GM12872 (cell line): ENCODE data around the gene FOXN3.

Source experiments
- CTCF ChIP-seq: IDR thresholded peaks from 3 replicates; pipeline ENCODE4 v1.5.1; 2011; ENCODE audit warnings: low read depth, mild to moderate bottlenecking, low read length, moderate library complexity; ENCODE audit not compliant: insufficient read depth

Gene FOXN3

GRCh38 chr14:89155491-89155890 lies 261.5 kb downstream of the FOXN3 start:
- TF ChIP-seq CTCF: no peak

- TF ChIP-seq CTCF: no peak
Measured at GRCh38 chr14:89146274-89146673, 270.8 kb downstream of the FOXN3 start.

- TF ChIP-seq CTCF: no peak
Measured at GRCh38 chr14:89144642-89145041, 272.4 kb downstream of the FOXN3 start.

DNA sequence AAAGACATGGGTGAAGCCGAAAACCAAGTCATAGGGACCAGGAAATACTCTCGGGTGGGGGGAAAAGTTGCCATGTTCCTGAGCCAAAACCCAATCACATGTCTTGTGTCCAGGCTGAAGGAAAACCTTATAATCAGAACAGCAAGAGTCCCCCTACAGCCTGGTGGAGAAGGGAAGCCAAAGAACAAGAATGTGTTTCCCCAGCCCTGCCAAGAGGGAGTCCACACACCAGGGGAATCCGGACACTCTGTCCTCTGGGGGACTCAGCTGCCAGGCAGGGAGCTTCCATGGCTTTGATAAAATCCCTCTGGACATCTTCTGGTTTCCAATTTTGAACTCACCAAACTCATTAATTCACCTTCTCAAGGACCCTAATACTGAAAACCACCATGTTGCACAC lies 273.0 kb downstream of the FOXN3 start:
- TF ChIP-seq CTCF: no peak

DNA sequence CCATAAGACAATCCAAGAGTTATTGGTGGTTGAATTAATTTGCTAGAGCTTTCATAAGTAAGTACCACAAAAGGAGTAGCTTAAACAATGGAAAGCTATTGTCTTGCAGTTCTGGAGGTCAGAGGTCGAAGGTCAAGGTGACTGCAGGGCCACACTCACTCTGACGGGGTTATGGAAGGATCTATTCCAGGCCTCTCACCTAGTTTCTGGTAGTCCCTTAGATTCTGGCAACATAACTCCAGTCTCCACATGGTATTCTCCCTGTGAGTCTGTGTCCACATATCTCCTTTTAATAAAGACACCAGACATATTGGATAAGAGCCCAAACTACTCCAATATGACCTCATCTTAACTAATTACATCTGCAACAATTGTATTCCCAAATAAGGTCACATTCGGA lies 273.4 kb downstream of the FOXN3 start:
- no peak for TF ChIP-seq CTCF

- TF ChIP-seq CTCF: no peak
Measured at GRCh38 chr14:89142366-89142765, 274.7 kb downstream of the FOXN3 start.

DNA sequence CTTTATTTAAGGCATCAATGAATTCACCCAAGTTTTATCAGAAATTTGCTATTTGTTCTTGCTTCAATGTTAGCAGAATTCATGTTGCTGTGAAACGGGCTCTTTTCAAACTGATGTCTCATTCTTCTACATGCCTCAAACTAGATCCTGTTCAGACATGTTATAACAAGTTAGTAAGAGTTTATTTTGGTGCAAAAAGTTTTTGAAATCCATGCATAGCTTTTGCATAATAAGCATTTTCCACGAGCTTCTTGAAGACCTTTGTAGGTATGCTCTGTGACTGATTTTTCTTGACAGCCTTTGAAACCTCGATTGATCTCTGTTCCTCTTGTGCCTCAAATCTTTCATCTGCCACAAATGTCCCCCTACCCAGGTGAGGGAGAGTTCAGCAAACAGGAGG lies 275.2 kb downstream of the FOXN3 start:
- TF ChIP-seq CTCF: no peak

DNA sequence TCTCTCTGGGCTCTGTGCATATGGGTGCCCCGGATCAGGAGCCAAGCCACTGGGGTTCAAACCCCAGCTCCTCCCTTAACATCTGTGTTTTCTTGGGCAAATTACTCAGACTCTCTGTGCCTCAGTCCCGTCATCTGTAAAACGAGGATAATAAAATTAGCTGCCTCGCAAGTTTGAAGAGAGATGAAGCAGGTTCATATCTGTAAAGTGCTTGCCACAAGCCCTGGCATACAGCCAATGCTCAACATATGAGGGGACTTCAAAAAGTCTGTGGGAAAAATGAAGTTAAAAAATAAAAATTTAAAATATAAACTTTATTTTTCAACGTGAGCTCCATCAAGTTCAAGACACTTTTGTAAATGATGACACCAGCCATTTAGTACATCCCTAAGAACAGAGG lies 276.7 kb downstream of the FOXN3 start:
- no peak for TF ChIP-seq CTCF
